PC-3 (cell line): ENCODE data around the gene IL1RAP. TPM values are rescaled to one million over a fixed set of nuclear protein-coding genes. Genes with fewer than 3 reads are reported as not detected.

Experiments used
- ATAC-seq: fragments of 200-7000 bp; cut with Tn5 transposase; 2 replicates; pipeline ENCODE4 v1.9.1; 2020; ENCODE audit warnings: mild to moderate bottlenecking, moderate library complexity
- BruUV-seq: library from RNA; stranded (reverse); fragments of 400-500 nt; replicated peaks from 2 replicates; lab custom pipeline; 2021; lab: Mats Ljungman, UMichigan
- CTCF ChIA-PET: fragments of 300-600 bp; sonication (Branson Sonifier 250); formaldehyde crosslinking; loops from one replicate; lab custom pipeline; 2022; ENCODE audit warnings: antibody characterized with exemption; lab: Charles Lee
- POLR2A ChIA-PET: fragments of 300-600 bp; sonication (Branson Sonifier 250); formaldehyde crosslinking; loops from one replicate; lab custom pipeline; 2022; ENCODE audit warnings: antibody characterized with exemption; ENCODE audit not compliant: unreplicated experiment; lab: Charles Lee
- DNase-seq: peaks from one replicate; pipeline ENCODE4 v3.0.0-alpha.2; 2015
- H2AFZ ChIP-seq: fragments of 300-600 bp; sonication (generic); 2 replicates; pipeline ENCODE4 v1.6.0; 2016; ENCODE audit warnings: antibody characterized with exemption, low read length
- H3F3A ChIP-seq: fragments of 300-600 bp; sonication (generic); one replicate; pipeline ENCODE4 v1.6.0; 2017; ENCODE audit warnings: antibody characterized with exemption, low read length, control low read depth, mild to moderate bottlenecking; ENCODE audit not compliant: unreplicated experiment
- H3K27ac ChIP-seq: fragments of 300-600 bp; sonication (generic); 2 replicates; pipeline ENCODE4 v1.5.1; 2016; ENCODE audit warnings: mild to moderate bottlenecking, low read length
- H3K27me3 ChIP-seq: fragments of 300-600 bp; sonication (generic); 2 replicates; pipeline ENCODE4 v1.6.1; 2016; ENCODE audit warnings: low read length, mixed read lengths
- H3K36me3 ChIP-seq: fragments of 300-600 bp; sonication (generic); 2 replicates; pipeline ENCODE4 v1.6.1; 2016; ENCODE audit warnings: low read depth, mixed run types, low read length, mixed read lengths
- H3K4me1 ChIP-seq: fragments of 300-600 bp; sonication (generic); 2 replicates; pipeline ENCODE4 v1.5.1; 2016; ENCODE audit warnings: low read length; ENCODE audit not compliant: insufficient read depth
- H3K4me2 ChIP-seq: fragments of 300-600 bp; sonication (generic); 2 replicates; pipeline ENCODE4 v1.6.0; 2016; ENCODE audit warnings: low read length
- H3K4me3 ChIP-seq: fragments of 300-600 bp; sonication (generic); 2 replicates; pipeline ENCODE4 v1.5.1; 2016; ENCODE audit warnings: mild to moderate bottlenecking, low read length, mixed read lengths
- H3K79me2 ChIP-seq: fragments of 300-600 bp; sonication (generic); 2 replicates; pipeline ENCODE4 v1.6.1; 2017; ENCODE audit warnings: low read length, mixed read lengths
- H3K9ac ChIP-seq: fragments of 300-600 bp; sonication (generic); 2 replicates; pipeline ENCODE4 v1.6.0; 2016; ENCODE audit warnings: mild to moderate bottlenecking, low read length
- H3K9me2 ChIP-seq: fragments of 300-600 bp; sonication (generic); replicated peaks from 2 replicates; pipeline ENCODE4 v1.6.1; 2016; ENCODE audit warnings: mixed run types, low read length, mixed read lengths
- H3K9me3 ChIP-seq: fragments of 300-600 bp; sonication (generic); 2 replicates; pipeline ENCODE4 v1.6.1; 2016; ENCODE audit warnings: low read length, mixed read lengths
- H4K20me1 ChIP-seq: fragments of 300-600 bp; sonication (generic); 2 replicates; pipeline ENCODE4 v1.6.1; 2016; ENCODE audit warnings: low read length, mixed read lengths
- EZH2 ChIP-seq: fragments of 300-600 bp; sonication (generic); IDR thresholded peaks from one replicate; pipeline ENCODE4 v1.6.1; 2017; ENCODE audit warnings: antibody characterized with exemption, mild to moderate bottlenecking, low read length; ENCODE audit not compliant: unreplicated experiment
- EZH2phosphoT487 ChIP-seq: fragments of 300-600 bp; sonication (generic); IDR thresholded peaks from 2 replicates; pipeline ENCODE4 v1.6.1; 2018; ENCODE audit warnings: mild to moderate bottlenecking, antibody characterized with exemption, low read length, borderline replicate concordance
- intact Hi-C: fragments of 100-400 bp; cut with micrococcal nuclease; formaldehyde crosslinking; loops from 2 replicates; pipeline ENCODE4 v1.9.0; 2023
- total RNA-seq: library from RNA; depleted of rRNA; stranded (reverse); fragments of >200 nt; gene quantifications from 2 replicates; pipeline ENCODE4 v1.2.3, GENCODE V29; 2014; rRNA removed
- TF ChIP-seq, protein P1 (sequence below): fragments of 300-600 bp; sonication (generic); conservative IDR thresholded peaks from 2 replicates; pipeline ENCODE4 v1.5.1; 2017; ENCODE audit warnings: antibody characterized with exemption, low read depth, mild to moderate bottlenecking, low read length

Gene IL1RAP
- total RNA-seq, 1 experiment from 2014 or later = 5.0 TPM

DNA sequence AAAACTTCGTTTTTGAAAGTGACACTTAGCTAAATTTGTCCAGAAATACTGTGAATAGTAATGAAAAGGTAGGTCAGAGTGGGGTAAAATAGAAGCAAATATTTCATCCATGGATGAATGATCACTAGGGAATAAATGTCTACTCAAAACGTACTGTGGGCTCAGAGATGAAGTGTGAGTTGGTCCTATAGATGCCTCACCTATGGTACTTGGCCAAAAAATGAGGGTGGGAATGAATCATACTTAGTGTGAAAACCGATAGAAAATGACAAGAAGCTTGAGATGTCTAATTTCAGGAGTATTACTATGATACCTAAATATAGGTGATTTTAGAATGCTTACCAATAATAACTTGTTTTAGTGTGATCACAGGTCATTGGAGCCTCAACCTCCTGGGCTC lies 192.7 kb downstream of the IL1RAP start:
- BruUV-seq = no TSS peak

More for the DNA sequence above, 192.7 kb downstream of the IL1RAP start:
- no peak overlapping the region for H3K4me3 ChIP-seq
- H3K27me3 ChIP-seq = no peaks in the 10 kb centered on the region
- no peak overlapping the region for H2AFZ ChIP-seq
- DNase-seq (no peak), ATAC-seq (no peak)
- no peaks in the 10 kb centered on the region for H3K9me3 ChIP-seq
- no peaks in the 10 kb centered on the region for H3K36me3 ChIP-seq
- no peak overlapping the region for H3K27ac ChIP-seq
- intact Hi-C loops = loop anchor here (5.0 kb wide), 1 partner anchor 531 kb away; no protein-coding TSS in a partner anchor
- H3K9me2 ChIP-seq = no peaks in the 10 kb centered on the region
- no peaks in the 10 kb centered on the region for H3K79me2 ChIP-seq
- TF ChIP-seq, protein P1, sequence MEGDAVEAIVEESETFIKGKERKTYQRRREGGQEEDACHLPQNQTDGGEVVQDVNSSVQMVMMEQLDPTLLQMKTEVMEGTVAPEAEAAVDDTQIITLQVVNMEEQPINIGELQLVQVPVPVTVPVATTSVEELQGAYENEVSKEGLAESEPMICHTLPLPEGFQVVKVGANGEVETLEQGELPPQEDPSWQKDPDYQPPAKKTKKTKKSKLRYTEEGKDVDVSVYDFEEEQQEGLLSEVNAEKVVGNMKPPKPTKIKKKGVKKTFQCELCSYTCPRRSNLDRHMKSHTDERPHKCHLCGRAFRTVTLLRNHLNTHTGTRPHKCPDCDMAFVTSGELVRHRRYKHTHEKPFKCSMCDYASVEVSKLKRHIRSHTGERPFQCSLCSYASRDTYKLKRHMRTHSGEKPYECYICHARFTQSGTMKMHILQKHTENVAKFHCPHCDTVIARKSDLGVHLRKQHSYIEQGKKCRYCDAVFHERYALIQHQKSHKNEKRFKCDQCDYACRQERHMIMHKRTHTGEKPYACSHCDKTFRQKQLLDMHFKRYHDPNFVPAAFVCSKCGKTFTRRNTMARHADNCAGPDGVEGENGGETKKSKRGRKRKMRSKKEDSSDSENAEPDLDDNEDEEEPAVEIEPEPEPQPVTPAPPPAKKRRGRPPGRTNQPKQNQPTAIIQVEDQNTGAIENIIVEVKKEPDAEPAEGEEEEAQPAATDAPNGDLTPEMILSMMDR = no peak
- TF ChIP-seq EZH2phosphoT487 (no peak), EZH2 (no peak)
- H4K20me1 ChIP-seq = no peaks in the 10 kb centered on the region
- CTCF ChIA-PET = no interaction called here
- no peaks in the 10 kb centered on the region for H3F3A ChIP-seq
- no peak overlapping the region for H3K9ac ChIP-seq
- no peak overlapping the region for H3K4me2 ChIP-seq
- peaks cover 16% of the 10 kb centered on the region for H3K4me1 ChIP-seq
- POLR2A ChIA-PET = no interaction called here

Other genes starting within 250 kb of the IL1RAP start
- 6.8 and 9.6 TPM in 2 replicates for gene CLDN1, start 191.6 kb upstream of the IL1RAP start, total RNA-seq
- gene CLDN16, start 125.9 kb upstream of the IL1RAP start, total RNA-seq = not detected in 2 replicates
- not detected in 2 replicates for gene TMEM207, start 64.2 kb upstream of the IL1RAP start, total RNA-seq